Mesothelial cell of epicardium (in vitro differentiated cells): ENCODE results near the gene RSL1D1. TPM values are rescaled to one million over a fixed set of nuclear protein-coding genes. Genes with fewer than 3 reads are reported as not detected.

Experiments
- DNase-seq, 2 experiments: peaks; one replicate each; pipeline ENCODE4 v3.0.0; 2021; ENCODE audit warnings: low spot score in 2 of 2; ENCODE audit not compliant: unreplicated experiment in 2 of 2
- H3K27ac Mint-ChIP-seq: 2 replicates; pipeline ENCODE4 v1.8.0; 2021; ENCODE audit warnings: mixed read lengths
- H3K27me3 Mint-ChIP-seq: 2 replicates; pipeline ENCODE4 v1.8.0; 2021; ENCODE audit warnings: low read depth, mixed read lengths
- H3K36me3 Mint-ChIP-seq: 2 replicates; pipeline ENCODE4 v1.8.0; 2021; ENCODE audit warnings: mixed read lengths
- H3K4me1 Mint-ChIP-seq: 2 replicates; pipeline ENCODE4 v1.8.0; 2021; ENCODE audit warnings: mixed read lengths
- H3K4me3 Mint-ChIP-seq: 2 replicates; pipeline ENCODE4 v1.8.0; 2021; ENCODE audit warnings: mild to moderate bottlenecking, moderate library complexity, mixed read lengths
- H3K9me3 Mint-ChIP-seq: 2 replicates; pipeline ENCODE4 v1.8.0; 2021; ENCODE audit warnings: mixed read lengths
- CTCF ChIP-seq: fragments of 200-600 bp; sonication (generic); IDR thresholded peaks from one replicate; pipeline ENCODE4 v1.5.0; 2021; ENCODE audit warnings: antibody characterized with exemption; ENCODE audit not compliant: unreplicated experiment
- total RNA-seq: library from RNA; stranded (reverse); gene quantifications from 3 replicates; pipeline ENCODE4 v1.2.1, GENCODE V29; 2021

The RSL1D1 gene
- total RNA-seq, 1 donor from 2014 or later, result 176 TPM

GRCh38 chr16:11890231-11890965, 39.1 kb upstream of the RSL1D1 start:
- Mint-ChIP-seq H3K4me1 (no peaks in the 10 kb centered on the region), H3K36me3 (peaks cover 33% of the 10 kb centered on the region), H3K4me3 (no peak overlapping the region), H3K27me3 (no peaks in the 10 kb centered on the region), H3K9me3 (no peaks in the 10 kb centered on the region), H3K27ac (no peak overlapping the region)
- DNase-seq, result no peak
- TF ChIP-seq CTCF, result no peak

- peaks cover 36% of the 10 kb centered on the region for H3K36me3 Mint-ChIP-seq
- H3K9me3 Mint-ChIP-seq, result no peaks in the 10 kb centered on the region
- H3K27ac Mint-ChIP-seq, result no peak overlapping the region
Observed at GRCh38 chr16:11886881-11887280, 35.5 kb upstream of the RSL1D1 start.

GRCh38 chr16:11884035-11884434, 32.7 kb upstream of the RSL1D1 start:
- TF ChIP-seq CTCF, result no peak
- DNase-seq, result no peak
- Mint-ChIP-seq H3K4me3 (no peak overlapping the region), H3K36me3 (peaks cover 40% of the 10 kb centered on the region), H3K4me1 (no peaks in the 10 kb centered on the region), H3K27ac (no peak overlapping the region), H3K9me3 (no peaks in the 10 kb centered on the region), H3K27me3 (no peaks in the 10 kb centered on the region)

More at GRCh38 chr16:11886881-11887280, 35.5 kb upstream of the RSL1D1 start:
- no peaks in the 10 kb centered on the region for H3K4me1 Mint-ChIP-seq
- no peaks in the 10 kb centered on the region for H3K27me3 Mint-ChIP-seq
- TF ChIP-seq CTCF, result no peak
- DNase-seq, result no peak
- H3K4me3 Mint-ChIP-seq, result no peak overlapping the region

GRCh38 chr16:11880007-11880406, 28.7 kb upstream of the RSL1D1 start:
- no peaks in the 10 kb centered on the region for H3K9me3 Mint-ChIP-seq
- H3K4me1 Mint-ChIP-seq, result no peaks in the 10 kb centered on the region
- H3K27me3 Mint-ChIP-seq, result no peaks in the 10 kb centered on the region
- H3K36me3 Mint-ChIP-seq, result peaks cover 34% of the 10 kb centered on the region
- TF ChIP-seq CTCF, result no peak
- H3K27ac Mint-ChIP-seq, result no peak overlapping the region
- no peak for DNase-seq
- H3K4me3 Mint-ChIP-seq, result no peak overlapping the region

GRCh38 chr16:11877374-11877773, 26.0 kb upstream of the RSL1D1 start:
- Mint-ChIP-seq H3K9me3 (no peaks in the 10 kb centered on the region), H3K27me3 (no peaks in the 10 kb centered on the region), H3K4me3 (no peak overlapping the region), H3K4me1 (no peaks in the 10 kb centered on the region), H3K27ac (no peak overlapping the region), H3K36me3 (peaks cover 31% of the 10 kb centered on the region)
- TF ChIP-seq CTCF, result no peak
- DNase-seq, result no peak

- no peak overlapping the region for H3K4me3 Mint-ChIP-seq
- no peaks in the 10 kb centered on the region for H3K27me3 Mint-ChIP-seq
- H3K4me1 Mint-ChIP-seq, result peaks cover 3% of the 10 kb centered on the region
- TF ChIP-seq CTCF, result no peak
- peaks cover 29% of the 10 kb centered on the region for H3K36me3 Mint-ChIP-seq
- H3K27ac Mint-ChIP-seq, result no peak overlapping the region
- DNase-seq, result no peak
- H3K9me3 Mint-ChIP-seq, result no peaks in the 10 kb centered on the region
Observed at GRCh38 chr16:11876306-11876705, 25.0 kb upstream of the RSL1D1 start.
